ENCODE measurements around the gene RAB10. TPM values are rescaled to one million over a fixed set of nuclear protein-coding genes. Genes with fewer than 3 reads are reported as not detected.

Gene RAB10
- total and polyA plus RNA-seq, 9 of the 15 experiments (the other 6 are each of a cell fraction or from before 2014, with no cell fraction given), result 25.1 to 214 (median 157) TPM

DNA sequence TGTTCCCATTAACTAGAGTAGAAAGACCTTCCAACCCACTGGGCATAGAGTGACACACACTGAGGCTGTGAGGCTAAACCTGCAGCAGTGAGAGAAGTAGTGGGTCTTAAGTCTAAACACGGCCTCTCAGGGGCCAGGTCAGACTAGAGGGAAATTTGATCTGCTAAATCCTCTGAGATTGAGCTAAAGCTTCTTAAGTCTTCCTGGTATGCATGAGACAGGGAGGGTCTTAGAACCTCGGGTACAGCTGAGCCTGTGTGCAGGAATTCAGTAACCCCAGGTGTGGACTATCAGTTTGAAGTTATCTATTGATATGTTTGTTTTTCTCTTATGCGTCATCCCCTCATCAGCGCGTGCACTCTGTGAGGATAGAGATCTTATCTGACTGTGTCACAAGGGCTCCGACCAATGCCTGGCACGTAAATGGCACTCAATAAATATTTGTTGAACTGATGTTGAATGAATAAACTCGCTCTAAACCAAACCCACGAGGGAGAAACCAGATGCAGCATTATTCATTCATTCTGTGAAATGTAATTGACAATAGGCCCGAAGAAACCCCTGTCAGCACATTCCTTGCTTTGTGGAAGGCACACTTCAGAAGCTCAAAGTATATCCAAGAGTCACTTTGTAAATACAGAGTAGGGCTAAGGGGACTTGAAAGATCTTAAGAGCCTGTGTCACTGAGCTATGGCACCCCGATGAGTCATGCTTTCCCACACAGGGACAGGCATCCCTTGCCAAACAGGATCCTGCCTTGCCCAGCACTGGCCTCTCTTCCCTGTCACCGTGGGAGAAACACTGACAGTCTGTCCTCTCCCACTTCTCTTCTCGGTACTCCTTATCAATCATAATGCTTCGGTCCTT is 21.7 kb upstream of the RAB10 start (continued):
- 0 out of 2 replicates have a peak, but pooled peaks have one; percentile 17 for TF ChIP-seq ZNF175 (CRISPR knock-in tag; IDR thresholded peaks at IDR 0.05; ENCODE audit: low read depth)
- peak; percentile 46; the same call in 1 of the 2 replicates for TF ChIP-seq BACH1 (tag; IDR thresholded peaks at IDR 0.05)
- TF ChIP-seq, protein P1, sequence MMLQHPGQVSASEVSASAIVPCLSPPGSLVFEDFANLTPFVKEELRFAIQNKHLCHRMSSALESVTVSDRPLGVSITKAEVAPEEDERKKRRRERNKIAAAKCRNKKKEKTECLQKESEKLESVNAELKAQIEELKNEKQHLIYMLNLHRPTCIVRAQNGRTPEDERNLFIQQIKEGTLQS (IDR thresholded peaks at IDR 0.05), result peak; percentile 91
- TF ChIP-seq, protein P1 (CRISPR knock-in tag; conservative IDR thresholded peaks at IDR 0.05), result no peak
- 0 out of 2 replicates have a peak, but pooled peaks have one; percentile 20 for TF ChIP-seq NFE2 (IDR thresholded peaks at IDR 0.05; ENCODE audit: low read depth)
- no peak for TF ChIP-seq SAP30 (IDR thresholded peaks at IDR 0.05; ENCODE audit: borderline replicate concordance, insufficient read depth, low read depth, low read length, poor library complexity, severe bottlenecking)
- peak; percentile 50 for TF ChIP-seq MAFG (tag; conservative IDR thresholded peaks at IDR 0.05)
- TF ChIP-seq SMARCE1 (IDR thresholded peaks at IDR 0.05), result 0 out of 2 replicates have a peak, but pooled peaks have one; percentile 54
- peak; percentile 42; the same call in 1 of the 2 replicates for TF ChIP-seq MAFF (IDR thresholded peaks at IDR 0.05; ENCODE audit: low read length)
- TF ChIP-seq CTBP1 (IDR thresholded peaks at IDR 0.05; ENCODE audit: borderline replicate concordance), result peak; percentile 22; the same call in 1 of the 2 replicates
- peak; percentile 53 for TF ChIP-seq BHLHE40 (IDR thresholded peaks at IDR 0.05; ENCODE audit: low read length)
- TF ChIP-seq JUNB (CRISPR knock-in tag; conservative IDR thresholded peaks at IDR 0.05), result 0 out of 2 replicates have a peak, but pooled peaks have one; percentile 42
- TF ChIP-seq MTA1 (IDR thresholded peaks at IDR 0.05; ENCODE audit: borderline replicate concordance), result no peak
- no peak for TF ChIP-seq ZNF239 (CRISPR knock-in tag; IDR thresholded peaks at IDR 0.05)
- peak; percentile 79 for TF ChIP-seq JUND (IDR thresholded peaks at IDR 0.05; ENCODE audit: borderline replicate concordance, low read depth, low read length)
- peak; percentile 77 for TF ChIP-seq JUND (tag; IDR thresholded peaks at IDR 0.05; ENCODE audit: borderline replicate concordance, low read depth, low read length)
- peak; percentile 75 for TF ChIP-seq ZNF75A (CRISPR knock-in tag; IDR thresholded peaks at IDR 0.05)
- peak; percentile 85 for TF ChIP-seq FOSL1 (tag; conservative IDR thresholded peaks at IDR 0.05)
- TF ChIP-seq ZNF561 (CRISPR knock-in tag; conservative IDR thresholded peaks at IDR 0.05), result no peak
- peak in 1 of 2 experiments; percentile 32; a peak in 1 of 4 replicates for TF ChIP-seq RCOR1 (IDR thresholded peaks at IDR 0.05; ENCODE audit: borderline replicate concordance in 1 of 2, low read depth in 2 of 2, low read length in 2 of 2)
- peak; percentile 49 for TF ChIP-seq JUN (IDR thresholded peaks at IDR 0.05; ENCODE audit: borderline replicate concordance, low read depth, low read length)
- no peak for TF ChIP-seq JUN (CRISPR knock-in tag; IDR thresholded peaks at IDR 0.05; ENCODE audit: borderline replicate concordance)
- TF ChIP-seq, protein P2, sequence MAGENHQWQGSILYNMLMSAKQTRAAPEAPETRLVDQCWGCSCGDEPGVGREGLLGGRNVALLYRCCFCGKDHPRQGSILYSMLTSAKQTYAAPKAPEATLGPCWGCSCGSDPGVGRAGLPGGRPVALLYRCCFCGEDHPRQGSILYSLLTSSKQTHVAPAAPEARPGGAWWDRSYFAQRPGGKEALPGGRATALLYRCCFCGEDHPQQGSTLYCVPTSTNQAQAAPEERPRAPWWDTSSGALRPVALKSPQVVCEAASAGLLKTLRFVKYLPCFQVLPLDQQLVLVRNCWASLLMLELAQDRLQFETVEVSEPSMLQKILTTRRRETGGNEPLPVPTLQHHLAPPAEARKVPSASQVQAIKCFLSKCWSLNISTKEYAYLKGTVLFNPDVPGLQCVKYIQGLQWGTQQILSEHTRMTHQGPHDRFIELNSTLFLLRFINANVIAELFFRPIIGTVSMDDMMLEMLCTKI (IDR thresholded peaks at IDR 0.05; ENCODE audit: partially characterized antibody), result no peak
- peak; percentile 40; the same call in 1 of the 2 replicates for TF ChIP-seq SMARCC2 (IDR thresholded peaks at IDR 0.05; ENCODE audit: low read depth)
- TF ChIP-seq ZNF316 (IDR thresholded peaks at IDR 0.05), result peak; percentile 72
- peak; percentile 71 for TF ChIP-seq C11orf30 (IDR thresholded peaks at IDR 0.05; ENCODE audit: low read depth)
